B cell (primary cell): ENCODE measurements around the gene PTPRG. TPM values are rescaled to one million over a fixed set of nuclear protein-coding genes. Genes with fewer than 3 reads are reported as not detected.

Experiments
- ATAC-seq: fragments of 200-7000 bp; cut with Tn5 transposase; one replicate; pipeline ENCODE4 v1.10.0; 2021; ENCODE audit warnings: low read depth, mild to moderate bottlenecking, moderate number of reproducible peaks, moderate library complexity
- CTCF ChIA-PET: fragments of 350-600 bp; sonication (Branson Sonifier 250); formaldehyde crosslinking; loops from one replicate; lab custom pipeline; 2021; ENCODE audit warnings: antibody characterized with exemption, inconsistent platforms; lab: Charles Lee
- POLR2A ChIA-PET: fragments of 350-600 bp; sonication (Branson Sonifier 250); formaldehyde crosslinking; loops from one replicate; lab custom pipeline; 2021; ENCODE audit warnings: antibody characterized with exemption; lab: Charles Lee
- DNase-seq: peaks from one replicate; pipeline ENCODE4 v3.0.0; 2013
- H2AFZ ChIP-seq: 2 replicates; pipeline ENCODE4 v1.6.1; 2012; ENCODE audit warnings: mild to moderate bottlenecking, low read depth, low read length; ENCODE audit not compliant: insufficient read depth, poor library complexity, severe bottlenecking
- H3K27ac ChIP-seq, 2 donors: 1 replicate in 1 of 2; 2 replicates in 1 of 2; pipeline ENCODE4 v1.5.1; 2012 to 2013; ENCODE audit warnings: low read length in 2 of 2, mild to moderate bottlenecking in 2 of 2, moderate library complexity in 1 of 2
- H3K27me3 ChIP-seq, 4 experiments: fragments of 200-600 bp in 1 of 4; sonication (generic) in 1 of 4; replicated peaks in 1 of 4; 1 replicate in 2 of 4; 2 replicates in 2 of 4; pipeline versions ENCODE4 v1.6.1 to v1.7.0; 2013 to 2016; ENCODE audit warnings: low read length in 3 of 4, mild to moderate bottlenecking in 2 of 4, mixed read lengths in 1 of 4, moderate library complexity in 1 of 4; ENCODE audit not compliant: insufficient read depth in 4 of 4, control insufficient read depth in 3 of 4; ENCODE audit errors: control extremely low read depth in 1 of 4
- H3K36me3 ChIP-seq, 2 experiments: replicated peaks in 1 of 2; 1 replicate in 1 of 2; 2 replicates in 1 of 2; pipeline versions ENCODE4 v1.6.1 to v1.7.1; 2013; ENCODE audit warnings: low read length in 1 of 2; ENCODE audit not compliant: insufficient read depth in 2 of 2, control insufficient read depth in 1 of 2; ENCODE audit errors: control extremely low read depth in 1 of 2, extremely low read depth in 1 of 2
- H3K4me1 ChIP-seq, 2 donors: fragments of 200-600 bp in 1 of 2; sonication (generic) in 1 of 2; 1 replicate in 1 of 2; 2 replicates in 1 of 2; pipeline versions ENCODE4 v1.5.1 to v1.6.1; 2013 to 2017; ENCODE audit warnings: low read length in 2 of 2; ENCODE audit not compliant: control insufficient read depth in 2 of 2, insufficient read depth in 2 of 2
- H3K4me2 ChIP-seq: replicated peaks from 2 replicates; pipeline ENCODE3; 2012; ENCODE audit warnings: mild to moderate bottlenecking, low read depth, low read length; ENCODE audit not compliant: poor library complexity, severe bottlenecking
- H3K4me3 ChIP-seq, 5 experiments: fragments of 200-600 bp in 1 of 5; sonication (generic) in 1 of 5; 1 replicate in 3 of 5; 2 replicates in 2 of 5; pipeline versions ENCODE4 v1.5.1 to v1.7.0; 2011 to 2016; ENCODE audit warnings: low read length in 4 of 5, mild to moderate bottlenecking in 4 of 5, low read depth in 2 of 5, control low read depth in 1 of 5, moderate library complexity in 1 of 5; ENCODE audit not compliant: insufficient read depth in 1 of 5; ENCODE audit errors: control extremely low read depth in 1 of 5, extremely low read depth in 1 of 5
- H3K79me2 ChIP-seq: fragments of 200-600 bp; sonication (generic); one replicate; pipeline ENCODE4 v1.6.0; 2016; ENCODE audit warnings: low read length; ENCODE audit not compliant: control insufficient read depth, insufficient read depth
- H3K9ac ChIP-seq: fragments of 200-600 bp; sonication (generic); 2 replicates; pipeline ENCODE4 v1.6.1; 2017; ENCODE audit warnings: mild to moderate bottlenecking, low read length, moderate library complexity
- H3K9me3 ChIP-seq, 3 donors: one replicate each; pipeline versions ENCODE4 v1.6.1 to v1.7.1; 2013; ENCODE audit warnings: low read length in 2 of 3; ENCODE audit not compliant: control insufficient read depth in 2 of 3, insufficient read depth in 1 of 3; ENCODE audit errors: control extremely low read depth in 1 of 3
- H4K20me1 ChIP-seq: 2 replicates; pipeline ENCODE4 v1.6.0; 2012; ENCODE audit warnings: mild to moderate bottlenecking, low read length; ENCODE audit not compliant: insufficient read depth, control insufficient read depth, poor library complexity, severe bottlenecking
- H3K27ac Mint-ChIP-seq: one replicate; pipeline ENCODE4 v1.8.0; 2021; ENCODE audit warnings: mixed read lengths
- H3K27me3 Mint-ChIP-seq: one replicate; pipeline ENCODE4 v1.8.0; 2021; ENCODE audit warnings: mixed read lengths
- H3K4me1 Mint-ChIP-seq: one replicate; pipeline ENCODE4 v1.8.0; 2021; ENCODE audit warnings: mixed read lengths
- H3K4me3 Mint-ChIP-seq: one replicate; pipeline ENCODE4 v1.8.0; 2021; ENCODE audit warnings: mixed read lengths
- H3K9me3 Mint-ChIP-seq: one replicate; pipeline ENCODE4 v1.8.0; 2022; ENCODE audit warnings: mixed read lengths; ENCODE audit not compliant: insufficient read depth
- EZH2 ChIP-seq: IDR thresholded peaks from 2 replicates; pipeline ENCODE4 v1.6.1; 2012; ENCODE audit warnings: borderline replicate concordance, low read depth, mild to moderate bottlenecking, moderate library complexity, low read length; ENCODE audit not compliant: insufficient read depth, poor library complexity, severe bottlenecking
- WGBS: methylation state at CpG from one replicate; pipeline ENCODE4 v1.1.5; 2013; ENCODE audit warnings: missing lambda C conversion rate; ENCODE audit not compliant: insufficient coverage; 5-methylcytosine and 5-hydroxymethylcytosine counted together
- intact Hi-C: fragments of 100-400 bp; cut with micrococcal nuclease; formaldehyde crosslinking; loops from one replicate; pipeline ENCODE4 v1.10.0; 2022
- polyA plus RNA-seq: library from polyadenylated mRNA; depleted of rRNA; stranded (reverse); fragments of >200 nt; gene quantifications from 2 replicates; pipeline ENCODE4 v1.2.3, GENCODE V29; 2012
- total RNA-seq, 2 donors: library from RNA; stranded (reverse); fragments of 120-200 nt in 1 of 2; gene quantifications; 1 replicate in 1 of 2; 2 replicates in 1 of 2; pipeline versions ENCODE4 v1.2.3 to v1.2.4, GENCODE V29; 2013 to 2022
- TF ChIP-seq, protein P1 (sequence below): fragments of 200-600 bp; IDR thresholded peaks from one replicate; pipeline ENCODE4 v1.8.0; 2022; ENCODE audit warnings: antibody characterized with exemption, mild to moderate bottlenecking

PTPRG gene
- total and polyA plus RNA-seq, 2 donors (not counting 1 experiment from before 2014, with no cell fraction given), result 0.12 to 1.3 TPM

DNA sequence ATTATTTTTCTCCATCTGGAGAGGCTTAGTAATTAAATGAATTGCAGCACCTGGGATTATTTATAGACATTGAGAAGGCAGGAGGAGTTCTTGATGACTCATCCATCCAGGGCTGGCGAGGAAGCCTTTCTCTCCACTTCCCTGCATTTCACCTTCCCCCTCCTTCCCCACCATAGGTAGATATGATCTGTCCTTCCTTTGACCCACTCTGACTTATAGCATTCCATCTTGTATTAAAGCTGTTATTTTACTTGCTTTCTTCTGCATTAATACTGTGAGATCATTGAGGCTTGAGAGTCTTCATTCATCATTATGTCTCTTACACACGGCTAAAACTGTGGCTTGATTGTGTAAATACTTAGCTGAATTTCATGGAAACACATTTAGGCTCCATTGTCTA, 523.2 kb downstream of the PTPRG start:
- DNase-seq (no peak), ATAC-seq (no peak)
- Histone ChIP-seq H2AFZ (no peak overlapping the region), H3K4me3 (no peak overlapping the region), H3K27me3 (no peaks in the 10 kb centered on the region), H3K27ac (no peak overlapping the region), H3K36me3 (no peaks in the 10 kb centered on the region), H3K4me1 (no peaks in the 10 kb centered on the region), H3K9me3 (peaks cover 0 to 2% (median 0%) of the 10 kb centered on the region in 3 donors), H3K4me2 (no peak overlapping the region), H3K9ac (no peak overlapping the region), H3K79me2 (no peaks in the 10 kb centered on the region), H4K20me1 (no peaks in the 10 kb centered on the region)
- Mint-ChIP-seq H3K4me3 (no peak overlapping the region), H3K9me3 (no peaks in the 10 kb centered on the region), H3K4me1 (no peaks in the 10 kb centered on the region), H3K27ac (no peak overlapping the region), H3K27me3 (peaks cover 5% of the 10 kb centered on the region)
- no CpG with 5 or more reads among the region's 2 CpGs for WGBS
- POLR2A ChIA-PET, result no interaction called here
- intact Hi-C loops, result no loop called here
- CTCF ChIA-PET, result no interaction called here
- TF ChIP-seq, protein P1, sequence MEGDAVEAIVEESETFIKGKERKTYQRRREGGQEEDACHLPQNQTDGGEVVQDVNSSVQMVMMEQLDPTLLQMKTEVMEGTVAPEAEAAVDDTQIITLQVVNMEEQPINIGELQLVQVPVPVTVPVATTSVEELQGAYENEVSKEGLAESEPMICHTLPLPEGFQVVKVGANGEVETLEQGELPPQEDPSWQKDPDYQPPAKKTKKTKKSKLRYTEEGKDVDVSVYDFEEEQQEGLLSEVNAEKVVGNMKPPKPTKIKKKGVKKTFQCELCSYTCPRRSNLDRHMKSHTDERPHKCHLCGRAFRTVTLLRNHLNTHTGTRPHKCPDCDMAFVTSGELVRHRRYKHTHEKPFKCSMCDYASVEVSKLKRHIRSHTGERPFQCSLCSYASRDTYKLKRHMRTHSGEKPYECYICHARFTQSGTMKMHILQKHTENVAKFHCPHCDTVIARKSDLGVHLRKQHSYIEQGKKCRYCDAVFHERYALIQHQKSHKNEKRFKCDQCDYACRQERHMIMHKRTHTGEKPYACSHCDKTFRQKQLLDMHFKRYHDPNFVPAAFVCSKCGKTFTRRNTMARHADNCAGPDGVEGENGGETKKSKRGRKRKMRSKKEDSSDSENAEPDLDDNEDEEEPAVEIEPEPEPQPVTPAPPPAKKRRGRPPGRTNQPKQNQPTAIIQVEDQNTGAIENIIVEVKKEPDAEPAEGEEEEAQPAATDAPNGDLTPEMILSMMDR, result no peak
- TF ChIP-seq EZH2, result no peak

DNA sequence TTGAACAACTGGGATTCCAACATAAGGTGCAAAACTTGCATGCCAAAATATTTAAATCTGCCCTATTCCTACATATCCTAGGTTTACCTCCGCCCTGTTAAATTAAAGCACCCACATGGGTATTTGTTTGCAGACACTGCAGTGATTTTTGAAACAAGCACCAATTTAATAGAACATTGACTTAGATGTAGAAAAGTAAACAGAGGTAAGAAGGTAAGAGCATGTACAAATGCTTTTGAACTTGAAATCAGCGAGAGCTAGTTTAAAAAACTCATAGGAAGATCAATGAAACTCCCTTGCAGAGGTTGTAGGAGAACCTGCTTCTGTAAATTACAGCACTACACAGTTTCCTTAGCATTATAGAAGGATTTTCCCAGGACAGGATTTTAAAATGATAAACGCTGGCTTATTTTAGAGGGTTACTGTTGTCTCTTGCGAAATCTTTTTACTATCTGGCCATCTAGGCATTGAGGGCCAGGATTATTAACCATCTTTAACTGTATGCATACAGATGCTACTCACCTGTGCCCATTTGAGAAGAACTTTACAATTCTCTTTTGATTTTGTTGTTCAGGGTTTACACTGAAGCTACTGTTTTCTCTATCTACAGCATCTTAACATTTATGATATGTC, 527.2 kb downstream of the PTPRG start:
- Mint-ChIP-seq H3K27ac (no peak overlapping the region), H3K27me3 (peaks cover 5% of the 10 kb centered on the region), H3K4me1 (no peaks in the 10 kb centered on the region), H3K4me3 (no peak overlapping the region), H3K9me3 (no peaks in the 10 kb centered on the region)
- WGBS, result no CpG with 5 or more reads among the region's 4 CpGs
- intact Hi-C loops, result no loop called here
- no peak overlapping the region for H3K4me3 ChIP-seq
- H3K9me3 ChIP-seq, result peaks cover 0 to 2% (median 0%) of the 10 kb centered on the region in 3 donors
- DNase-seq, result no peak
- no peak overlapping the region for H3K9ac ChIP-seq
- no peak overlapping the region for H3K27ac ChIP-seq
- no peak for ATAC-seq
- no peaks in the 10 kb centered on the region for H3K4me1 ChIP-seq
- POLR2A ChIA-PET, result no interaction called here
- CTCF ChIA-PET, result no interaction called here
- H4K20me1 ChIP-seq, result no peaks in the 10 kb centered on the region
- H3K36me3 ChIP-seq, result no peaks in the 10 kb centered on the region
- TF ChIP-seq, protein P1, result no peak
- no peak for TF ChIP-seq EZH2
- no peaks in the 10 kb centered on the region for H3K27me3 ChIP-seq
- no peak overlapping the region for H3K4me2 ChIP-seq
- H2AFZ ChIP-seq, result no peak overlapping the region
- no peaks in the 10 kb centered on the region for H3K79me2 ChIP-seq
